Measurements from ENCODE around the gene HCRTR2.
"Not testable (repeated sequence)": the region's sequence is repeated elsewhere in the genome, so short reads cannot be mapped to it uniquely, and the experiment has no call there.

The HCRTR2 gene

DNA sequence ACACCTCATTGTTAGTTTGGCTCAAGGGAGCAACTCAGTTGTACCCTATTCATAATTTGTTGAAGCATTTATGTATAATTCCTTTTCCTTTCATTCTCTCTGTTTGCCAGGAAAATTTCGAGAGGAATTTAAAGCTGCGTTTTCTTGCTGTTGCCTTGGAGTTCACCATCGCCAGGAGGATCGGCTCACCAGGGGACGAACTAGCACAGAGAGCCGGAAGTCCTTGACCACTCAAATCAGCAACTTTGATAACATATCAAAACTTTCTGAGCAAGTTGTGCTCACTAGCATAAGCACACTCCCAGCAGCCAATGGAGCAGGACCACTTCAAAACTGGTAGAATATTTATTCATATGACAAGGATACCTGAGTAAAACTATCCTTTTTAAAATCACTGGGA, 107.8 kb downstream of the HCRTR2 start:
- DNase-seq (ENCODE audit: low read depth), result no peak
- TF ChIP-seq, protein P1, sequence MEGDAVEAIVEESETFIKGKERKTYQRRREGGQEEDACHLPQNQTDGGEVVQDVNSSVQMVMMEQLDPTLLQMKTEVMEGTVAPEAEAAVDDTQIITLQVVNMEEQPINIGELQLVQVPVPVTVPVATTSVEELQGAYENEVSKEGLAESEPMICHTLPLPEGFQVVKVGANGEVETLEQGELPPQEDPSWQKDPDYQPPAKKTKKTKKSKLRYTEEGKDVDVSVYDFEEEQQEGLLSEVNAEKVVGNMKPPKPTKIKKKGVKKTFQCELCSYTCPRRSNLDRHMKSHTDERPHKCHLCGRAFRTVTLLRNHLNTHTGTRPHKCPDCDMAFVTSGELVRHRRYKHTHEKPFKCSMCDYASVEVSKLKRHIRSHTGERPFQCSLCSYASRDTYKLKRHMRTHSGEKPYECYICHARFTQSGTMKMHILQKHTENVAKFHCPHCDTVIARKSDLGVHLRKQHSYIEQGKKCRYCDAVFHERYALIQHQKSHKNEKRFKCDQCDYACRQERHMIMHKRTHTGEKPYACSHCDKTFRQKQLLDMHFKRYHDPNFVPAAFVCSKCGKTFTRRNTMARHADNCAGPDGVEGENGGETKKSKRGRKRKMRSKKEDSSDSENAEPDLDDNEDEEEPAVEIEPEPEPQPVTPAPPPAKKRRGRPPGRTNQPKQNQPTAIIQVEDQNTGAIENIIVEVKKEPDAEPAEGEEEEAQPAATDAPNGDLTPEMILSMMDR (IDR thresholded peaks at IDR 0.05; ENCODE audit: insufficient read depth, low read depth, low read length, missing control alignments), result no peak
- H3K4me3 ChIP-seq (ENCODE audit: low read length), result no peak overlapping the region

DNA sequence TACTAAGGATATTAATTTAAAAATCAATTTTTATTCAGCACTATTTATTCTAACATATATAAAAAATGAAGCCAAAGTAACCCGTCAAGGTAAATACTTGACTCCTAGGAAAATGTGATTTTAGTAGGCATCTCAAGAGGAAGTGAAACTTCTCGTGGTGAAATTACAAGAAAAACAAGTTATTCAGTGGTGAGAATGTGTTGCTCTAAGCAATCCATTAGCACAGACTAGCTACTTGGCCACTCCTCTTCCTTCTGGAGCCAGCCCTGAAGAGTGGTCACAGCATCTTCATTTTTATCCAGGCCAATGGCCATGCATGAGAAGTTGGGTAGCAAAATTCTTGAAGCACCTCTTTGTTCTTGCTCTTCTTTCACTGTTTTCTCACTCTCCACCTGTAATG, 112.5 kb downstream of the HCRTR2 start:
- H3K4me3 ChIP-seq (ENCODE audit: low read length), result no peak overlapping the region
- peak; percentile 45 for DNase-seq (ENCODE audit: low read depth)
- TF ChIP-seq, protein P1 (IDR thresholded peaks at IDR 0.05; ENCODE audit: insufficient read depth, low read depth, low read length, missing control alignments), result no peak

DNA sequence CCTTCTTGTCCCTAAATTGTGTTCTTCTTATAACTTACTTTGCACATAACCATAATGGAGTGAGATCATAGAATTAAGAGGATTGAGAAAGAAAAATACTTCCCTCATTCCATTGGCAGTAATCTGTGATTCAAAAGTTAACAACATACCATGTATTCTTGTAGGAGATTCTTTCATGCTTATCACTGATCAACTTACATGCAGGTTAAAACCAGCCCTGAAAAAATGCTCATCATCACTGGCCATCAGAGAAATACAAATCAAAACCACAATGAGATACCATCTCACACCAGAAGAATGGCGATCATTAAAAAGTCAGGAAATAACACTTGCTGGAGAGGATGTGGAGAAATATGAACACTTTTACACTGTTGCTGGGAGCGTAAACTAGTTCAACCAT, 116.4 kb downstream of the HCRTR2 start:
- TF ChIP-seq, protein P1 (IDR thresholded peaks at IDR 0.05; ENCODE audit: insufficient read depth, low read depth, low read length, missing control alignments), result no peak
- no peak for DNase-seq (ENCODE audit: low read depth)
- H3K4me3 ChIP-seq (ENCODE audit: low read length), result no peak overlapping the region

DNA sequence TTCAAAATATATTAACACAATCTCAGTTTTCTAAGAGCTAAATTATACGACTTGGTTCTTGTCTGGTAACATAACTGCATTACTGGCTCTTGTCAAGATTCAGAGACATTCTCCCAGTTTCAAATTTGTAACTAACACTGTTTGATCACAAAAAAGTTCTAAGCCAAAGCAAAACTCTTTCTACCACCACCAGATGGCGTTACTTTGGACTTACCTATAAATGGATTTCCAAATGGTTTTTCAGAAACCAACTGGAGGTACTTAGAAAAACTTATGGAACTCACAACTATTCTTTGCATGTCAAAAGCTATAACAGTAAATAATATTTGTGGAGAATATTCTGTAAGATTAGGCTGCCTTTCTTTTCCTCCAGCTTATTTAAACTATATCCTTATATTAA, 118.8 kb downstream of the HCRTR2 start:
- DNase-seq (ENCODE audit: low read depth), result peak; percentile 36
- no peak overlapping the region for H3K4me3 ChIP-seq (ENCODE audit: low read length)
- TF ChIP-seq, protein P1 (IDR thresholded peaks at IDR 0.05; ENCODE audit: insufficient read depth, low read depth, low read length, missing control alignments), result peak; percentile 49

GRCh38 chr6:55297214-55297613, 122.9 kb downstream of the HCRTR2 start:
- not testable (repeated sequence) for DNase-seq (ENCODE audit: low read depth); H3K4me3 ChIP-seq (ENCODE audit: low read length)

DNA sequence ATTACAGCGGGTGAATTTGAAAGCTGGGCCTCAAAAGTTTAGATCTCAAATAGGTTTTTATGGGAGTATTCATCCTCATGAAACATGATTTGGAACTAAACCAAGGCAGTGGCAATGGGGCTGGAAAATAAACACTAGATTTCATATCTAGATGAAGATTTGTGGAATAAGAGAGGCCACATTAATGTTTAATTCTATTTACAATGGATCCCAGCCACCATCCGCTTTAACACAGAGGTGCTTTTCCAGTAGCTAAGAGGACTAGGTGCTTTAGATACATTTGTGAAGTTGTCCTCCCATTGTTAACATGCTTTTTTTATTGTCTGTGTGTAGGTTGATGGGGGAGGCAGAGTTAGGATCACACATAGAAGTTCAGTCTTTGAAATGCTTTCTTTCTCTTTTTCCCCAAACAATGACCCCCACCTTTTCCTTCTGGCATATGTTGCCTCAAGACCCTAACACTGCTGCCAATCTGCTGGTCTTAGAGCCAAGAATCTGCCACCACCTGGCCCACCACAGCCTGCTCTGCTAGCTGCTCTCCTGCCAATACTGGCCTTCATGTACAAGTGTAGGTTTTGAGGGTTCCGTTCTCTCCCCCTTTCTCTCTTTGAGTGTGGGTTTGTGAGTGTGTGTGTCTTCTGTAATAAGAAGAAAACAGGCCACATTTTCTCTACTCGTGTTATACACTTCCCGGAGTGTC, 125.1 kb downstream of the HCRTR2 start:
- DNase-seq (ENCODE audit: low read depth), result no peak
- TF ChIP-seq, protein P1 (IDR thresholded peaks at IDR 0.05; ENCODE audit: insufficient read depth, low read depth, low read length, missing control alignments), result no peak
- H3K4me3 ChIP-seq (ENCODE audit: low read length), result no peak overlapping the region

- DNase-seq (ENCODE audit: low read depth), result no peak
- TF ChIP-seq, protein P1 (IDR thresholded peaks at IDR 0.05; ENCODE audit: insufficient read depth, low read depth, low read length, missing control alignments), result no peak
- H3K4me3 ChIP-seq (ENCODE audit: low read length), result no peak overlapping the region
Measured at GRCh38 chr6:55304747-55305146, 130.4 kb downstream of the HCRTR2 start.

Measured in epithelial cell of esophagus (primary cell).